Body of pancreas (tissue), 4 donors: ENCODE results near the gene UNC119B.

Experiments used
- POLR2A ChIP-seq, 3 donors: fragments of 450-650 bp; IDR thresholded peaks; one replicate each; pipeline ENCODE4 v1.6.1; 2016; ENCODE audit warnings: antibody characterized with exemption in 3 of 3, mild to moderate bottlenecking in 2 of 3
- TF ChIP-seq, protein P1 (sequence below), 7 experiments: fragments of 450-650 bp in 4 of 7; fragments of 200-600 bp in 3 of 7; sonication (generic) in 3 of 7; IDR thresholded peaks; one replicate each; pipeline ENCODE4 v1.5.1; 2016 to 2019; ENCODE audit warnings: antibody characterized with exemption in 7 of 7

DNA sequence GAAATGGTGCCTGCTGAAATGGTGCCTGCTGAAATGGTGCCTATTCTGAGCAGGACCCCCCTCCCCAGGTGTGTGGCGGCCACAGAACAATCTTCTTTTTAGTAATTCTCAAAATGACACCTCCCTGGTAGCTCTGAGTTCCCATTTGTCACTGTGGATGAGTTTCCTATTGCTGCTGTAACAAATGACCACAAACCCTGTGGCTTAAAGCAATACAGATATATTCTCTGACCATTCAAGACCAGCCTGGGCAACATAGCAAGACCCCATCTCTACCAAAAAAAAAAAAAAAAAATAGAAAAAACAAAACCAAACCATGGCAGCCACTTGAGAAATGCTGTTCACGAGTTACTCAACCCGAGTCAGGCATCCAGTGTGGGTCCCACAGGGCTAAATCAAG, 23.3 kb downstream of the UNC119B start:
- TF ChIP-seq, protein P1, sequence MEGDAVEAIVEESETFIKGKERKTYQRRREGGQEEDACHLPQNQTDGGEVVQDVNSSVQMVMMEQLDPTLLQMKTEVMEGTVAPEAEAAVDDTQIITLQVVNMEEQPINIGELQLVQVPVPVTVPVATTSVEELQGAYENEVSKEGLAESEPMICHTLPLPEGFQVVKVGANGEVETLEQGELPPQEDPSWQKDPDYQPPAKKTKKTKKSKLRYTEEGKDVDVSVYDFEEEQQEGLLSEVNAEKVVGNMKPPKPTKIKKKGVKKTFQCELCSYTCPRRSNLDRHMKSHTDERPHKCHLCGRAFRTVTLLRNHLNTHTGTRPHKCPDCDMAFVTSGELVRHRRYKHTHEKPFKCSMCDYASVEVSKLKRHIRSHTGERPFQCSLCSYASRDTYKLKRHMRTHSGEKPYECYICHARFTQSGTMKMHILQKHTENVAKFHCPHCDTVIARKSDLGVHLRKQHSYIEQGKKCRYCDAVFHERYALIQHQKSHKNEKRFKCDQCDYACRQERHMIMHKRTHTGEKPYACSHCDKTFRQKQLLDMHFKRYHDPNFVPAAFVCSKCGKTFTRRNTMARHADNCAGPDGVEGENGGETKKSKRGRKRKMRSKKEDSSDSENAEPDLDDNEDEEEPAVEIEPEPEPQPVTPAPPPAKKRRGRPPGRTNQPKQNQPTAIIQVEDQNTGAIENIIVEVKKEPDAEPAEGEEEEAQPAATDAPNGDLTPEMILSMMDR (IDR thresholded peaks at IDR 0.05), result no peak
- no peak for TF ChIP-seq POLR2A (IDR thresholded peaks at IDR 0.05)
